GM21529 (cell line): ENCODE measurements around the gene LITAF.

Experiments used
- ATAC-seq: cut with Tn5 transposase; IDR thresholded peaks from one replicate; pipeline ENCODE4 v1.9.1; 2021; ENCODE audit not compliant: unreplicated experiment

LITAF gene

DNA sequence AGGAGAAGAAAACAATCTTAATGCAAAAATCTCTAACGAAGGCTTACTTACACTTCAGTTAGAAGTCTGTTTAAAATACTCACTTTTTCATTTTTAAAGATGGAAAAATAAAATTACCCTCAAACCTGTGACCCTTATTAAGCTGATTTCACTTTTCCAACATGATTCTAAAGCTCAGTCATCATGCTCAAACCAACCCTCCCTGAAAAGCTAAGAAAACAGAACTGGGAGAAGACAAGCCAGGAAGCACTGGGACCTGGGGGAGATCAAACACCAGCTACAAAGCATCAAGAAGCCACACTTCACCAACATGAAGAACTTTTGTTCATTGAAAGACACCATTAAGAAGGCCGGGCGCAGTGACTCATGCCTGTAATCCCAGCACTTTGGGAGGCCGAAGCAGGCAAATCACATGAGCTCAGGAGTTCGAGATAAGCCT is 88.8 kb downstream of the LITAF start:
- ATAC-seq: no peak
